GM18502 (cell line): ENCODE measurements around the gene UTP18.
"Not testable (repeated sequence)": the region's sequence is repeated elsewhere in the genome, so short reads cannot be mapped to it uniquely, and the experiment has no call there.

Experiments
- ATAC-seq: cut with Tn5 transposase; IDR thresholded peaks from one replicate; pipeline ENCODE4 v1.9.1; 2021; ENCODE audit warnings: mild to moderate bottlenecking; ENCODE audit not compliant: unreplicated experiment, poor library complexity

Gene UTP18

DNA sequence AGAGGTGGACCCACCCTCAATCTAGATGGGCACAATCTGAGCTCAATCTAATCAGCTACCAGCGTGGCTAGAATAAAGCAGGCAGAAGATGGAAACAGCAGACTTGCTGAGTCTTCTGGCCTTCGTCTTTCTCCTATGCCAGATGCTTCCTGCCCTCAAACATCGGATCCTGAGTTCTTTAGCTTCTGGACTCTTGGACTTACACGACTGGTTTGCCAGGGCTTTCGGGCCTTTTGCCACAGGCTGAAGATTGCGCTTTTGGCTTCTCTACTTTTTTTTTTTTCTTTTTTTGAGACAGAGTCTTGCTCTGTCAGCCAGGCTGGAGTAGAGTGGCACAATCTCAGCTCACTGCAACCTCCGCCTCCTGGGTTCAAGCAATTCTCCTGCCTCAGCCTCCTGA, 65.1 kb downstream of the UTP18 start:
- no peak for ATAC-seq

DNA sequence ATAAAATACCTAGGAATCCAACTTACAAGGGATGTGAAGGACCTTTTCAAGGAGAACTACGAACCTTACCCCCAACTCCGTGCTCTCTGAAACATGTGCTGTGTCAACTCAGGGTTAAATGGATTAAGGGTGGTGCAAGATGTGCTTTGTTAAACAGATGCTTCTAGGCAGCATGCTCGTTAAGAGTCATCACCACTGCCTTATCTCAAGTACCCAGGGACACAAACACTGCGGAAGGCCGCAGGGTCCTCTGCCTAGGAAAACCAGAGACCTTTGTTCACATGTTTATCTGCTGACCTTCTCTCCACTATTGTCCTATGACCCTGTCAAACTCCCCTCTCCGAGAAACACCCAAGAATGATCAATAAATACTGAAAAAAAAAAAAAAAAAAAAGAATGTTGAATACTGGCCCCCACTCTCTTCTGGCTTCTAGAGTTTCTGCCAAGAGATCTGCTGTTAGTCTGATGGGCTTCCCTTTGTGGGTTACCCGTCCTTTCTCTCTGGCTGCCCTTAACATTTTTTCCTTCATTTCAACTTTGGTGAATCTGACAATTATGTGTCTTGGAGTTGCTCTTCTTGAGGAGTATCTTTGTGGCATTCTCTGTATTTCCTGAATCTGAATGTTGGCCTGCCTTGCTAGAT, 70.6 kb downstream of the UTP18 start:
- ATAC-seq: not testable (repeated sequence)

DNA sequence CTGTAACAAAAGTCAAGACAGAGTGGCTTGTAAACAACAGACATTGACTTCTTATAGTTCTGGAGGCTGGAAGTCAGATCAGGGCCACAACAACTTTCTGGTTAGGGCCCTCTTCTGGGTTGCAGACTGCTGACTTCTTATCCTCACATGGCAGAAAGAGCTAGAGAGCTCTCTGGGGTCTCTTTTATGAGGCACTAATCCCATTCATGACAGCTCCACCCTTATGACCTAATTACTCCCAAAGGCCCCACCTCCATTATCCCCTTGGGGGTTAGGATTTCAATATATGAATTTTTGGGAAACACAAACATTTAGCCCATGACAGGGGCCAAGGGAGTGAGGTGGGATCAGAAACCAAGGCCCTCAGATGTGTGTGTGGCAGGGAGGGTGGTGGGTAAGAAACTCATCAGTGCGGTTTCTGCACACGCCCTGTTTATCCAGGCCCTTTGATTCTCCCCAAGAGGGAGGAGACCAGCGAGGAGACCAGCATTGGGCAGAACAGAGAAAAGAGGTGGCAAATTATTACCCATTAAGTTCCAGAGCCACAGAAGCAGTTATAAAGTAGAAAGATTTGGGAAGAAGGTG, 74.8 kb downstream of the UTP18 start:
- no peak for ATAC-seq

DNA sequence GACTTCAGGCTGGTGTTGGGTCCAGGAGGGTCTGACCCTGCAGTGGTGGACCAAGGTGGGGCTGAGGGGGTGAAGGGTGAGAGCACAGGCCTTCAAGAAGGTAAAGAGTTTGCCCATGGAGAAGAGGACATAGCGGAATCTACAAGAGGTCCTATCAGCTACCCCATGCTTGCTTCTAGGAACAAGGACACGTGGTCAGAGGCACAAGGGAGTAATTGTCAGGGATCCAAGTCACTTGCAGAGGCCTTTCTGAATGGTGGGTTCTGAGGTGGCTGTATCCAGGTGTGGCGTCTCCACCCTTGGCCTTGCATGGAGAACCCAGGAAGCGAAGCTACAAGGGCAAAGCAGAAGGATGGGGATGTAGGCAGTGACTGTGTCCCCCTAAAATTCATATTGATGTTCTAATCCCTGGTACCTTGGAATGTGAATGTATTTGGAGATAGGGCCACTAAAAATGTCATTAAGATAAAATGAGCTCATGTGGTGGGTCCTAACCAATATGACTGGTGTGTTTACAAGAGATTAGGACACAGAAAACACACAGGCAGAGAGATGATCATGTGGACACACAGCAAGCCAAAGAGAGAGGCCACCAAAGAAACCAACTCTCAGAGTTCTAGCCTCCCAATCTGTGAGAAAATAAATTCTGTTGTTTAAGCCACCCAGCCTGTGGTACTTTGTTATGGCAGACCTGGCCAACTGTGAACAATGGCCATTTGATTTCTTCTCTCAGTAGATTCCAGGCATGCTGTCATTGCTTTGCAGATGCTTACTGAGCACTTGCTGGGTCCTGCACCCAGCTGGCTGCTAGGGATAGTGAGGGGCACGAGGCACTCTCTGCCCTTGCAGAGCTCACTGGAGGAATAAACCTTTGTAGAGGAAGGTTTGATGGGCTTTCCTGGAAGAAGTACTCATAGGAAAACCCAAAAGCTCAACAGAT, 75.8 kb downstream of the UTP18 start:
- no peak for ATAC-seq

DNA sequence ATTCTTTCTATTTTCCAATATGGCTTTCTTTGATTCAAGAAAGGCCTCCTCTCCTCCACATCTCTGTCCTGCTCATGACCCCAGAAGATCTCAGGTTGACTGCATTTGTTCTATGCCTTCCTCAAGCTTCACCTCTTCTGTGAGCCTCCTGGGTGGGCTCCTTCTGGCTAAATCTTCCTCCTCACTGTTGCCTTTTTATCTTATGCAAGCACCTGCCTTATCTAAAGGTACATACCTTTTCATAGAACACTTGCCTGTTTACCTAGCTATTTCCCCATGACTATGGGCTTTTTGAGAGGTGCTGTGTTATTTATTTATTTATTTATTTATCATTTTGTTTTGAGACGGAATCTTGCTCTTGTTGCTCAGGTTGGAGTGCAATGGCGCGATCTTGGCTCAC, 81.1 kb downstream of the UTP18 start:
- no peak for ATAC-seq

DNA sequence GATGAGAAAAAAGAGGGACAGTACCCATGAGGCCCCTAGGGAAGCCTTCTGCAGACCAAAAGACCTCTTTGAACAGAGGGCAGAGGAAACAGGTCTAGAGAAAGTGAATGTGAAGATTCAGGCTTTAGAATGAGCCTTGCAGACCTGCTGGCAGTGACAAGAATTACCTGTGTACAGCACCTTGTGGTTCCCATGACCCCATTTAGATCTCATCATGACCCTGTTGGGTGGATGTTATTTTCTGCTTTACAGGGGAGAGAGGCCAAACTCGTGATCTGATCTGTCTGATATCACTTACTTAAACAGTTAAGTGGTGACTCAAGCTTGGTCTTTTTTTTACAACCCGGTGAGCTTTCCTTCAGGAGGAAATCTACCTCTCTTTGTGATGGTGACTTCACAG, 81.9 kb downstream of the UTP18 start:
- no peak for ATAC-seq

DNA sequence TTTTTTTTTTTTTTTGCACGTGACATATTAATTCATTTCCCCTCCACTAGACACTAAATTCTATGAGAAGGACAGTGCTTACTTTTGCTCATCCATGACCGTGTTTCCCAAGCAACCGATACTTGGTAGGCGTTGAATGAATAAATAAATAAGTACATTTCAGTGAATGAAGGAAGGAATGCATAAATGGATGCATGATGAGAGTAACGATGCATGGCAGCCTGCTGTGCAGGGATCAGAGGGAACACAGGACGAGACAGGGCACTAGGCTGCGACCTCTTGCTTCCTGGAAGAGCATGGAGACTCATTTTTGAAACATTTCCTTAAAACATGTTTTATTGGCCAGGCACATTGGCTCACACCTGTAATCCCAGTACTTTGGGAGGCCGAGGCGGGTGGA, 84.2 kb downstream of the UTP18 start:
- ATAC-seq: no peak

DNA sequence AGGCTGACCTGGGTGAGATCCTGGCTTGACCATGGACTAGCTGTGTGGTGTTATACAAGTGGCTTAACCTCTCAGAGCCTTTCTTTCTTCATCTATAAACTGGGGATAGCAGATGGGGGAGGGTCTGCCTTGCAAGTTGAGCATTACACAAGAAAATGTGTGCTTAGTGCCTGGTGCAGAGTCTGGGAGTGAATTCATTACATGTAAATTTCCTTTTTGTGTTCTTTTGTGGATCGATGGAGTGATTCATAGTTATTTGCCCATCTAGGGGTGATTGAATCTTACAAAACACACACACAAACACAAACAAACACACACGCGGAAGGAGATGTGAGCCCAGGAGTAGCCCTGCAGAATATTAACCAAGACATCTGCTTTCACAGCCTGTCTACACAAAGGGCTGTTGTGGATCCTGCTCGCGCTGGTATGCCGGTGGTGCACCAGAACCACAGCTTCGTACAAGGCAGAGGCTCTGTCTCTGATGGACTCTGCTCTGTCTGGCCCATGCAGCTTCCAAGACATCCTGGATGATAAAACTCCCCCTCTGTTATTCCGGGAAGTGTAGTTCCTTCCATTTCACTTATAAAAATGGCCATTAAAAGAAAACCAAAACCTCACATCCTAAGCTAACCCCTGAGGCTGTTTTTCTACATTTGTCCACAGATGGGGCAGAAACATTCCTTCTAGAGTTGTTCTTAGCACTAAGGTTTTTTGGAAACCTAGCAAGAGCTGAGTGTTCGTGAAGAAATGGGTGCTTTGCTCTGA, 86.1 kb downstream of the UTP18 start:
- no peak for ATAC-seq
